NCI-H69 (cell line): ENCODE results near the gene TMEM25.
A peak's percentile ranks its signal among the peaks of the same experiment; 100 is the strongest.
"Not testable (repeated sequence)": the region's sequence is repeated elsewhere in the genome, so short reads cannot be mapped to it uniquely, and the experiment has no call there.

Source experiments
- DNase-seq: peaks from one replicate; lab custom pipeline; 2025; lab: John Stamatoyannopoulos, UW

Gene TMEM25

GRCh38 chr11:118532852-118533768, 2.1 kb downstream of the TMEM25 start:
- DNase-seq = no peak

GRCh38 chr11:118533769-118534729, 3.1 kb downstream of the TMEM25 start:
- no peak for DNase-seq

- no peak for DNase-seq
These were observed 4.3 kb downstream of the TMEM25 start for GRCh38 chr11:118535261-118535660.

GRCh38 chr11:118536726-118537125, 5.7 kb downstream of the TMEM25 start:
- DNase-seq = no peak

GRCh38 chr11:118537409-118537980, 6.5 kb downstream of the TMEM25 start:
- DNase-seq = no peak

- no peak for DNase-seq
These were observed 13.1 kb downstream of the TMEM25 start for GRCh38 chr11:118544010-118544646.

GRCh38 chr11:118544647-118545010, 13.6 kb downstream of the TMEM25 start:
- DNase-seq = no peak

- DNase-seq = no peak
These were observed 14.5 kb downstream of the TMEM25 start for GRCh38 chr11:118545533-118545932.

GRCh38 chr11:118547132-118547531, 16.1 kb downstream of the TMEM25 start:
- no peak for DNase-seq

GRCh38 chr11:118552341-118552740, 21.3 kb downstream of the TMEM25 start:
- no peak for DNase-seq

GRCh38 chr11:118560806-118561205, 29.8 kb downstream of the TMEM25 start:
- no peak for DNase-seq

- DNase-seq = no peak
These were observed 34.1 kb downstream of the TMEM25 start for GRCh38 chr11:118565051-118565450.

- no peak for DNase-seq
These were observed 38.7 kb downstream of the TMEM25 start for GRCh38 chr11:118569670-118570069.

GRCh38 chr11:118570787-118571186, 39.8 kb downstream of the TMEM25 start:
- peak; percentile 6 for DNase-seq

GRCh38 chr11:118571701-118572060, 40.7 kb downstream of the TMEM25 start:
- DNase-seq = not testable (repeated sequence)

- DNase-seq = peak; percentile 87
These were observed 41.3 kb downstream of the TMEM25 start, which contains the start of gene ARCN1 for GRCh38 chr11:118572061-118572980. Gene ARCN1, plus strand, starts transcription at chr11:118572409. Its CDS starts 139 bp downstream, at chr11:118572548.

- DNase-seq = peak; percentile 51
These were observed 42.1 kb downstream of the TMEM25 start for GRCh38 chr11:118572981-118573550.

GRCh38 chr11:118574636-118575035, 43.6 kb downstream of the TMEM25 start:
- no peak for DNase-seq

- DNase-seq = not testable (repeated sequence)
These were observed 47.0 kb downstream of the TMEM25 start for GRCh38 chr11:118577995-118578394.

GRCh38 chr11:118581057-118581456, 50.1 kb downstream of the TMEM25 start:
- peak; percentile 76 for DNase-seq
